Lower lobe of right lung (tissue), 2 donors: ENCODE measurements around the gene CTRB2. TPM values are rescaled to one million over a fixed set of nuclear protein-coding genes. Genes with fewer than 3 reads are reported as not detected.

ENCODE experiments used
- ATAC-seq, 2 donors: fragments of 200-7000 bp; cut with Tn5 transposase; one replicate each; pipeline ENCODE4 v1.9.1; 2020 to 2022; ENCODE audit warnings: mild to moderate bottlenecking in 2 of 2, moderate library complexity in 2 of 2
- DNase-seq: peaks from one replicate; pipeline ENCODE4 v3.0.0-alpha.2; 2020
- H3K27ac ChIP-seq: fragments of 200-600 bp; one replicate; pipeline ENCODE4 v1.8.0; 2022
- H3K27me3 ChIP-seq: fragments of 200-600 bp; one replicate; pipeline ENCODE4 v1.8.0; 2022; ENCODE audit warnings: low read depth
- H3K36me3 ChIP-seq: fragments of 200-600 bp; one replicate; pipeline ENCODE4 v1.8.0; 2022; ENCODE audit warnings: mild to moderate bottlenecking
- H3K4me1 ChIP-seq: fragments of 200-600 bp; one replicate; pipeline ENCODE4 v1.8.0; 2022
- H3K4me3 ChIP-seq: fragments of 200-600 bp; one replicate; pipeline ENCODE4 v1.8.0; 2022; ENCODE audit warnings: mild to moderate bottlenecking
- H3K9me3 ChIP-seq: fragments of 200-600 bp; one replicate; pipeline ENCODE4 v1.8.0; 2022
- CTCF ChIP-seq: fragments of 200-600 bp; IDR thresholded peaks from one replicate; pipeline ENCODE4 v1.8.0; 2022; ENCODE audit warnings: antibody characterized with exemption, mild to moderate bottlenecking
- intact Hi-C: fragments of 100-400 bp; cut with DNase I; formaldehyde crosslinking; loops from one replicate; pipeline ENCODE4 v1.11.0; 2022
- total RNA-seq: library from RNA; stranded (reverse); fragmentation: NEBNext Ultra II Directional; extraction: Animal tissue kit (Norgen Biotek cat#: 25700); gene quantifications from one replicate; pipeline ENCODE4 v1.2.1, GENCODE V29; 2021
- donor health status: DM: no; HTN: yes; CAD: no; lungs with severe emphysema.

CTRB2 gene
- total RNA-seq, 1 donor from 2014 or later, result 0.44 TPM

- peak; percentile 30 for TF ChIP-seq CTCF
- intact Hi-C loops, result no loop called here
- ATAC-seq (peak; percentile 86 to 87), DNase-seq (peak; percentile 93)
- Histone ChIP-seq H3K27me3 (no peaks in the 10 kb centered on the region), H3K4me3 (peak within 1 kb of the TSS; percentile 83), H3K4me1 (peaks cover 91% of the 10 kb centered on the region), H3K27ac (peak within 1 kb of the TSS; percentile 90), H3K36me3 (no peaks in the 10 kb centered on the region), H3K9me3 (no peaks in the 10 kb centered on the region)
Measured at GRCh38 chr16:75251280-75252048, 44.5 kb upstream of the CTRB2 start, which contains the start of gene BCAR1. Gene BCAR1, minus strand, starts transcription at chr16:75251624. Its CDS starts 142 bp downstream, at chr16:75251482.

GRCh38 chr16:75250809-75251279 lies 43.9 kb upstream of the CTRB2 start:
- no peaks in the 10 kb centered on the region for H3K9me3 ChIP-seq
- intact Hi-C loops, result no loop called here
- no peak for TF ChIP-seq CTCF
- no peak for DNase-seq
- H3K27ac ChIP-seq, result peak overlapping the region; percentile 90
- peak overlapping the region; percentile 83 for H3K4me3 ChIP-seq
- H3K4me1 ChIP-seq, result peaks cover 91% of the 10 kb centered on the region
- ATAC-seq, result peak; percentile 54 to 71
- H3K27me3 ChIP-seq, result no peaks in the 10 kb centered on the region
- H3K36me3 ChIP-seq, result no peaks in the 10 kb centered on the region

- no peaks in the 10 kb centered on the region for H3K36me3 ChIP-seq
- no peak for TF ChIP-seq CTCF
- no peaks in the 10 kb centered on the region for H3K9me3 ChIP-seq
- H3K27me3 ChIP-seq, result no peaks in the 10 kb centered on the region
- H3K4me1 ChIP-seq, result peaks cover 91% of the 10 kb centered on the region
- DNase-seq, result no peak
- H3K4me3 ChIP-seq, result peak overlapping the region; percentile 83
- peak overlapping the region; percentile 90 for H3K27ac ChIP-seq
- ATAC-seq, result peak; percentile 4 to 39
- intact Hi-C loops, result no loop called here
Measured at GRCh38 chr16:75250089-75250808, 43.3 kb upstream of the CTRB2 start.

- Histone ChIP-seq H3K36me3 (no peaks in the 10 kb centered on the region), H3K9me3 (no peaks in the 10 kb centered on the region), H3K27me3 (no peaks in the 10 kb centered on the region), H3K4me1 (peaks cover 91% of the 10 kb centered on the region), H3K4me3 (peak overlapping the region; percentile 83), H3K27ac (peak overlapping the region; percentile 90)
- TF ChIP-seq CTCF, result no peak
- DNase-seq (no peak), ATAC-seq (no peak)
- intact Hi-C loops, result no loop called here
Measured at GRCh38 chr16:75249441-75249840, 42.5 kb upstream of the CTRB2 start.

GRCh38 chr16:75248536-75249380 lies 41.8 kb upstream of the CTRB2 start:
- ATAC-seq (no peak), DNase-seq (no peak)
- Histone ChIP-seq H3K36me3 (no peaks in the 10 kb centered on the region), H3K9me3 (no peaks in the 10 kb centered on the region), H3K27ac (peak overlapping the region; percentile 90), H3K4me3 (peak overlapping the region; percentile 17), H3K27me3 (no peaks in the 10 kb centered on the region), H3K4me1 (peaks cover 91% of the 10 kb centered on the region)
- intact Hi-C loops, result no loop called here
- no peak for TF ChIP-seq CTCF
